Measurements from ENCODE around the gene KCNMB2.
A peak's percentile ranks its signal among the peaks of the same experiment; 100 is the strongest.
"Not testable (repeated sequence)": the region's sequence is repeated elsewhere in the genome, so short reads cannot be mapped to it uniquely, and the experiment has no call there.

The KCNMB2 gene

GRCh38 chr3:178519701-178520100 lies 16.5 kb upstream of the KCNMB2 start:
- no peak for DNase-seq (ENCODE audit: low read depth)

- DNase-seq (ENCODE audit: low read depth) = no peak
Measured at GRCh38 chr3:178520451-178520850, 15.8 kb upstream of the KCNMB2 start.

DNA sequence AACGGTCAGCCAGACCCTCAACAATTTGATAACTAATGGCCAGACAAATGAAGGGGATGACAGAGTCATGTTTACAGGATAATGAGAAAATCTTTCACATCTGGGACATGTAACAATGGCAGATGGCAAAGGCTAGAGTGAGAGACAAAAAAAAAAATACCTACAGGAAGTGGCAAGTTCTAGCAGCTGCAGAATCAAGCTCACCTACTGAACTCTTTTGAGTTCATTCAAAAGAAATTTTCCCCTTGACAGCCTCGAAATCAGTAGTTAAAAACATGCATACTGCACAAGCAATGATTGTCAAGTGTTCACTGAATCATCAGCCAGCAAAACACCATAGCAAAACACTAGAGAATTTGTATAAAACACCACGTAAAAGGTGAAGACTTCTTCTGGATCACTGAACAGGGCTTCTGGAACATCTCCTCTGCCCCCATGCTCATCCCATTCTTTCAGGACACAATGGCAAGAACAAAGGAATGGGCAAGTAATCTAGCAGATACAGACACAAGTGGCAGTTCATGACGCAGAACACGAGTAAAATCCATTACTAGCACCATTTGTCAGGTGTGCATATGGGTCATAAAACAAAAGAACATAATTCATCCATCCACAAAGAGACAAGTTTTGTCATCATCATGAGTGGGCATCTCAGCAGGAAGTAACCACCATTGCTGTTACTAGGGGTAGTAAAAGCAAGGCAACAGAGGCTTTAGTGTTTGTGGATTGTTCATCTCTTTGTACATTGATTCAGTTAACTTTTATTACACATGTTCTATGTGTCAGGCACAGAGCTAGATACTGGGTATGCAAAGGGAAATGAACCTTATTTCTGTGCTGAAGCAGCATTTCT lies 13.8 kb upstream of the KCNMB2 start:
- no peak for DNase-seq (ENCODE audit: low read depth)

DNA sequence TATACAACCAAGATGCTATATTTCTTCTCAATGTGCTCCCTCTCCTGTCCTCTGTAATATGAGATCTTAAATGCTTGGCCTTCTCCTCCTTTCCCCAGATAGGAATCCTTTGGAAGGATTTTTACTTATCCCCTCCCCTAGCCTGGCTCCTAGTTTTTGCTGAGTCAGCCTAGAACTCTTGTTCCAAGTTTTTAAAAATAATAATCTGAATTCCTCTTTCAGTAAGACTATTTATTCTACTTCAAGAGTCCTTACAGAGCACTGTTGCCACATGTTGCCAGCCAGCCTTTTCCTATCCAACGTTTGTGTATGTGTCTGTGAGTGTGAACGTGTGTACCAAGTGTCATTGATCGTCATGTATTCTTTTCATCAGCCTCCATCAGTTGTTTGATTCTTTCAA lies 11.0 kb upstream of the KCNMB2 start:
- DNase-seq (ENCODE audit: low read depth) = no peak

DNA sequence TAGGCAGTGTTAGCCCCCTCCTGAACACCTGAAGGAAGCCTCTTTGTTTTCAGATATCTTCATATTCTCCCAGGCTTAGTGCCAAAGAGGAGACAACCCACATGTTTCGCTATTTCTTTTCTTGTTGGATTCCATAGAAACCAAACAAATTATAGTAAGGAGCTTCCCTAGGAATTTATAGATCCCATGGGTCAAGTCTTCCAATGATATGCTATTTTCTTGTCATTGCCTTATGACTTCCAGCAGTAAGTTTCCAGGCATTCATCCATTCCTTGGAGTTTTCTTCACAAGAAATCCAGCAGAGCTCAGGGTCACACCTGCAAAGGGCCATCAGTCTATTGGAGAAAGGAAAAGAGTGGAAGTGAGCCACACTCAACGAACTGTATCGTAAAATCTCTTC lies 9.9 kb upstream of the KCNMB2 start:
- no peak for DNase-seq (ENCODE audit: low read depth)

DNA sequence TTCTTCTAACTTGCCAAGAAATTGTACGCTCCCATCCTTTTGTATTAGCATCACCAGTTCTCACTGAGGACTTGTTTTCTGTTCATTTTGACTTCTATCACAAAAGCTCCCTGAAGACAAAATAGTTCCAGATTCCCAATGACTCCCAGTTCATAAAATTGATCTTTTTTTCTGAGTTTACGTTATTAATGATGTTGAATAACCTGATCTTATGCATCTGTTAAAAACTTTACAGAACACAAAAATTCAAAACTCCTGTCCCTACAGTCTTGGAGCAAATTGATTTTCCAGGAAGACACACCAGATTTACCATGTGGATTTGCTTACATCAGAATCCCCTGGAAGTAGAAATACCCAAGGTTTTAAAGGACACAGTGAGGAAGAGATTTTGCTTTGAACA lies 8.3 kb upstream of the KCNMB2 start:
- DNase-seq (ENCODE audit: low read depth) = no peak

DNA sequence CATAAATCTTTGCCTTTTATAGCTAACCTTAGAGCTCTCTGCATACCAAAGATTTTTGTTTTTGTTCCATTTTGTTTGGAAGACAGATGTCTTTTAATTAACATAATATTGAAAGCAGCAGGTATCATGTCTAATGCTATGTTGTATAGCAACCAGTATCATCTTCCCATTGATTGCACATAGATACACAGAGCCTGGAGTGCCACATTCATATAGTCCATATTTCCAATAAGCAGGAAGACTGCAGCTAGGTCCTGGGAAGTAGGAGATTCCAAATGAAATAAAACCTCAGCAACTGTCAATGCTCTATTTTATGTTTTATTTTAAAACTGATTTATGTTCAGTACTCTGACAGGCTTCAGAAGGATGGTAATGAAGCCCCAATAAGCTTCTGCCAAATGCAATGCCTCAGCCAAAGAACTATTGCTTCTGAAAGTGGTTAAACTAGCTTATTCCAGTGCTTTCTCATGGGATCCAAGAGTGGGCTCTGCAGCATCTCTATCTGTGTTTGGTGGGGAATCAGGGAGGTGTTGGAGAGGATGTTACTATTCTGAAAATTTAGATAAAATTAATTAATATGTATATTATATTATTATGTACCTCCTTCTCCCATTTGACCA lies 6.5 kb upstream of the KCNMB2 start:
- no peak for DNase-seq (ENCODE audit: low read depth)

- DNase-seq (ENCODE audit: low read depth) = peak; percentile 8
Measured at GRCh38 chr3:178532476-178532875, 3.8 kb upstream of the KCNMB2 start.

DNA sequence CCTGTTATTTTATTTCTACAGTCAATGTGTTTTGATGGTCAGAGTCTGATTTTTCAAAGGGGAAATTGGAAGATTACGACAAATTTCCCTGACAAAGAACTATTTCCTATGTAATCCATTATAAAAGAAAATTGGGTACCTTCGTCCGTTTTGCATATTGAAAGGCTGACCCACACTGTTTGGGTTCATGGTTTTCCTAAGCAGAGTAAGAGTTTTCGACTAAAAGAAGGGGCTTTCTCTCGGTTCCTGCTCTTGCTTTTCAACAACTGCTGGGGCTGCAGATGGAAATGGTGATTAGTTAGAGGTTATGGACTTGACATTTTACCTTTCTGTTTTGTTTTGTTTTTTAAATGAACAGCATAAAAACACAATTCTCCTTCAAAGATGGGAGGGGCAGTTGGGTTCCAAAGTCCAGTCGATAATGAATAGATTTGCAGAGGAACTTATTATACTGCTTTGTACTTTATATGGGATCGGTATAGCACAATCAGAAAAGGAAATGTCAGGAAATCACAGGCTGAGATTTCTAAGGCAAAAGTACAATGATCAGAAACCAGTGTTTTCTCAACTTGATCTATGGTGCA lies 978 bp downstream of the KCNMB2 start:
- no peak for DNase-seq (ENCODE audit: low read depth)

DNA sequence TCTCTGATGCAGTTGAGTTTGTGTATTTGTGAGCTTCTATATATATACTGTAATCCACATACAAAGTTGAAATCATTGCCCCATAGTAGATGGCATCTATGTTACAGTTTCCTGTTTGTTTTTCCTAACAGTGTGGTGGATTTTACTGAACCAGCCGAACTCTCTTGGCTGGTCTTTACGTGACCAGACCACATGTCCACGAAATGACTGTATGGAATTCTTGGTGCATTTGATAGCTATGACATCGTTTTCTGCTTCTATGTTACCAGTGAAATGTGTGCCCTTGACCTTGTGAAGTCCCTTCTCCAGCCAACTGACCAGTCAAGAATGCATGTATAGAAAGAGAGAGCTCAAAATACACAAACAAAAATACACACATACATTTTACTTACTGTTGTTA lies 1.8 kb downstream of the KCNMB2 start:
- DNase-seq (ENCODE audit: low read depth) = no peak

- DNase-seq (ENCODE audit: low read depth) = no peak
Measured at GRCh38 chr3:178540184-178540583, 3.9 kb downstream of the KCNMB2 start.

DNA sequence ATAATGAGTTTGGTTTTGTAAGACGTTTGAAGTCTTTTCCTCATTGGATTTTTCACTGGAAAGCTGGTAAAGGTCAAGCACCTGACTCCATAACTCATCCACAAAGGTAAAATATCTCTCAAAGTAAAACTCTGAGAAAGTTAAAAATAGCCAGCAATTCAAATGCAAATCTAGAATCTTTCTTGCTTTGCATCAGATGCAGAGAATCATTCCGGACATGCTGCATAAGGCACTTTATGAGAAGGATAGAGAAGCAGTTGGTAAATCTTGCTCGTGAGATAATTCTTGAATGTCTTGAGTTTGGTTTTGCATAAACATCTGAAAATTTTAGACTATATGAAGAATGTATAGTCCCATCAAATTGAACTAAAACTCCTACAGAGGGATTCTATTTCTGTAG lies 9.1 kb downstream of the KCNMB2 start:
- DNase-seq (ENCODE audit: low read depth) = no peak

GRCh38 chr3:178546079-178546478 lies 9.8 kb downstream of the KCNMB2 start:
- DNase-seq (ENCODE audit: low read depth) = no peak

GRCh38 chr3:178549426-178549825 lies 13.2 kb downstream of the KCNMB2 start:
- DNase-seq (ENCODE audit: low read depth) = not testable (repeated sequence)

- peak; percentile 9 for DNase-seq (ENCODE audit: low read depth)
Measured at GRCh38 chr3:178551916-178552321, 15.7 kb downstream of the KCNMB2 start.

DNA sequence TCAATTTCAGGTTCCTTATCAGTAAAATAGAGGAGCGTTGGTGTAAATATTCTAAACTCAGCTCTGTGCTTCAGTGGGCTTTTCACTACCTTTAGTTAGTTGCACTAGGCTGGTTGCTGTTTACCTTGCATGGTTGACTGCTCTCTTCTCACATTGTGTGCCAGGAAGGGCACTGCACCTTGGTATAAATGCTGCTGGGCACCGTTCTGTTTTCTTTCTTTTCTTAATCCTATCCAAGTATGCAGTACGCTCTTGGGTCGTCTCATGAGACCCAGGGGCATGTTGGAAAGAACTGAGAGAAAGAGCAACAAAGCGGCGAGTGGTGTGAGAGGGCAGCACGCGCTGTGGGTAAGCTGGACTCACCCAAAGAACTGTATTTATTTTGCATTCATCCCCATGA lies 22.4 kb downstream of the KCNMB2 start:
- no peak for DNase-seq (ENCODE audit: low read depth)

- no peak for DNase-seq (ENCODE audit: low read depth)
Measured at GRCh38 chr3:178560759-178561158, 24.5 kb downstream of the KCNMB2 start.

GRCh38 chr3:178561239-178561638 lies 25.0 kb downstream of the KCNMB2 start:
- no peak for DNase-seq (ENCODE audit: low read depth)

- no peak for DNase-seq (ENCODE audit: low read depth)
Measured at GRCh38 chr3:178562143-178562946, 26.1 kb downstream of the KCNMB2 start.

- DNase-seq (ENCODE audit: low read depth) = no peak
Measured at GRCh38 chr3:178562947-178563232, 26.7 kb downstream of the KCNMB2 start.

DNA sequence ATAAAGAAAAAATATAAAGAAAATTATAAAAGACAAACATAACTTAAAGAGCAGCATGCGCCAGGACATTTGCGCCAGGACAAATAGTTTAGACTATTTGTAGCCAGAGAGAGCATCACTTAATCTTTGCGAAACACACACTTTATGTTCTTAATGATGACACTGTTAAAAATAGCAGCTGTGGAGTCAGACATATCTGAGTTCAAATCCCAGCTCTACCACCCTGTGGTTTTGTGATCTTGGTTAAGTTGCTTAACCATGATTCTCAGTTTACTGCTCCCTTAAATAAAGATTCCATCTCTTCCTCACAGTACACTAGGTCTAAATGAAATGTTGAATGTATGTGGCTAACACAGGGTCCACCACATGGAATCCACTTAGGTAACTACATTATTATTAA lies 31.4 kb downstream of the KCNMB2 start:
- DNase-seq (ENCODE audit: low read depth) = no peak

DNA sequence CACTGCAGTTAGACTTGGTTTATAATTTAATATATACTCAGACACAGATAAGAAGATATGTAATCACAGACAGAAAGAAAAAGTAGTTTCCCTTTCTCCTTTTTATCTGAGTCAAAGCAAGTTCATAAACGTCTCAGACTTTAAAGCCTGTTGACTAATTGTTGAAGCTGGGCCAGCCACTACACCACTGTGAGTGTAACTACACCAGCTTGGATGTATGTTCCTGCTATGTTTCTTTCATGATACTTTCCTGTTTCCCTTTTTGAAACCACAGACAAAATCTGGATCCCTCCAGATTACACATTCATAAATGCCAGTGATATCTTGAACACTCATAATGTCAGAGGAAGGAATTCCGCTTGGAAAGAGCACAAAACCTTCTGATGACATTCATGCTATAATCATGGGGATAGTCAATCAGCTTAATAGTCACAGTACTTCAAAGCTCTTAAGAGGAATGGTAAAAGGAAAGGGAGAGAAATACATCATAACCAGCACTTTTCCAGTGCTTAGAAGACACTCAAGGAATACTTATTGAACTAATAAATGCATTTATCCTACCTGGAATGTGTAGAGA lies 32.0 kb downstream of the KCNMB2 start:
- no peak for DNase-seq (ENCODE audit: low read depth)

All from fibroblast of gingiva (primary cell).